B cell (primary cell): Measurements from ENCODE around the gene CXXC1.

Experiments used
- EZH2 ChIP-seq: IDR thresholded peaks from 2 replicates; pipeline ENCODE4 v1.6.1; 2012; ENCODE audit warnings: borderline replicate concordance, low read depth, mild to moderate bottlenecking, moderate library complexity, low read length; ENCODE audit not compliant: insufficient read depth, poor library complexity, severe bottlenecking
- TF ChIP-seq, protein P1 (sequence below): fragments of 200-600 bp; IDR thresholded peaks from one replicate; pipeline ENCODE4 v1.8.0; 2022; ENCODE audit warnings: antibody characterized with exemption, mild to moderate bottlenecking

DNA sequence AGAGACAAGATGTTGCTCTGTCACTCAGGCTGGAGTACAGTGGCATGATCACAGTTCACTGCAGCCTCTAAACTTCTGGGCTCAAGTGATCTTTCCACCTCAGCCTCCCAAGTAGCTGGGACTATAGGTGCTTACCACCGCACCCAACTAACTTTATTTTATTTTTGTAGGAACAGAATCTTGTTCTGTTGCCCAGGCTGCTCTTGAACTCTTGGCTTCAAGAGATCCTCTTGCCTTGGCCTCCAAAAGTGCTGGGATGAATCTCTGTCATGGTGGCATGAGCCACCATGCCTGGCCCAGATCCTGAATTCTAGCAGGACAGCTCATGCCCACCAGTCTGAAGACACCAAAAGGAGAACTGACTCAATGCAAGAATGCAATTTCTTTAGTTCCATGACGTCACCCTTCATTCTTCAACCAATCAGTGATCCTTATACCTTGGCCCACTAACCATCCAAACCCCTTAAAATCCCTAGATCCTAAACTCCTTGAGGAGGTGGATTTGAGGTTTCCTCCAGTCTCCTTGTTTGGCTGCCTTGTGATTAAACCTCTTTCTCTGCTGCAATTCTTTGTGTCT lies 25.6 kb upstream of the CXXC1 start:
- TF ChIP-seq, protein P1, sequence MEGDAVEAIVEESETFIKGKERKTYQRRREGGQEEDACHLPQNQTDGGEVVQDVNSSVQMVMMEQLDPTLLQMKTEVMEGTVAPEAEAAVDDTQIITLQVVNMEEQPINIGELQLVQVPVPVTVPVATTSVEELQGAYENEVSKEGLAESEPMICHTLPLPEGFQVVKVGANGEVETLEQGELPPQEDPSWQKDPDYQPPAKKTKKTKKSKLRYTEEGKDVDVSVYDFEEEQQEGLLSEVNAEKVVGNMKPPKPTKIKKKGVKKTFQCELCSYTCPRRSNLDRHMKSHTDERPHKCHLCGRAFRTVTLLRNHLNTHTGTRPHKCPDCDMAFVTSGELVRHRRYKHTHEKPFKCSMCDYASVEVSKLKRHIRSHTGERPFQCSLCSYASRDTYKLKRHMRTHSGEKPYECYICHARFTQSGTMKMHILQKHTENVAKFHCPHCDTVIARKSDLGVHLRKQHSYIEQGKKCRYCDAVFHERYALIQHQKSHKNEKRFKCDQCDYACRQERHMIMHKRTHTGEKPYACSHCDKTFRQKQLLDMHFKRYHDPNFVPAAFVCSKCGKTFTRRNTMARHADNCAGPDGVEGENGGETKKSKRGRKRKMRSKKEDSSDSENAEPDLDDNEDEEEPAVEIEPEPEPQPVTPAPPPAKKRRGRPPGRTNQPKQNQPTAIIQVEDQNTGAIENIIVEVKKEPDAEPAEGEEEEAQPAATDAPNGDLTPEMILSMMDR, result no peak
- no peak for TF ChIP-seq EZH2
